ENCODE measurements around the gene S100A8. TPM values are rescaled to one million over a fixed set of nuclear protein-coding genes. Genes with fewer than 3 reads are reported as not detected.

S100A8 gene
- total RNA-seq, 4 donors from 2014 or later = 50.4 to 402 (median 59.6) TPM

DNA sequence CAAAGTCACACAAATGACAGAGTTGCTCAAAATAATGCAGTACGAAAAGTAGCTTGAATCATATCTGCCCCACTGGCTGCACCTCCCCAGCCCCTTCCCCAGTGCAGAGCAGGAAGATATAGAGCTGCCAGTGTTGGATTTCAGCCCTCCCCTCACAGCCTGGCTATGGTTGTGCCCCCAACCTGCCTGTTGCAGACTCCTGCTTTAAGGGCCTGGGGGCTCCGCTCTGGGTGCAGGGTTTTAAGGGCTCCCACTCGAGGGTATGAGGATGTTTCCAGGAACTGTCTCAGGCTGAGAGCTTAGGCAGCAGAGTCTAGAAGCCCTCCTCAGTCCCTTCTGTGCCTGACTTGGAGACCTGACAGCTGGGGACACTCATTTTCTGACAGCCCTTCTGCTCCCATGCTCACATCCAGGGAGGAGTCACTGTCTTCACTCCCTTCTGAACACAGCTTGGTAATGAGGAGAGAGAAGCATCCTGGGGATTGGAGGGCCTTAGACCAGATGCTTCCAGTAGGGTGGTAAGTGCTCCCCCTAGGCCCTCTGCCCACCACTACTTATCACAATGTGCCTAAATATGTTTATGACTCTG is 28.6 kb downstream of the S100A8 start:
- TF ChIP-seq, protein P1, sequence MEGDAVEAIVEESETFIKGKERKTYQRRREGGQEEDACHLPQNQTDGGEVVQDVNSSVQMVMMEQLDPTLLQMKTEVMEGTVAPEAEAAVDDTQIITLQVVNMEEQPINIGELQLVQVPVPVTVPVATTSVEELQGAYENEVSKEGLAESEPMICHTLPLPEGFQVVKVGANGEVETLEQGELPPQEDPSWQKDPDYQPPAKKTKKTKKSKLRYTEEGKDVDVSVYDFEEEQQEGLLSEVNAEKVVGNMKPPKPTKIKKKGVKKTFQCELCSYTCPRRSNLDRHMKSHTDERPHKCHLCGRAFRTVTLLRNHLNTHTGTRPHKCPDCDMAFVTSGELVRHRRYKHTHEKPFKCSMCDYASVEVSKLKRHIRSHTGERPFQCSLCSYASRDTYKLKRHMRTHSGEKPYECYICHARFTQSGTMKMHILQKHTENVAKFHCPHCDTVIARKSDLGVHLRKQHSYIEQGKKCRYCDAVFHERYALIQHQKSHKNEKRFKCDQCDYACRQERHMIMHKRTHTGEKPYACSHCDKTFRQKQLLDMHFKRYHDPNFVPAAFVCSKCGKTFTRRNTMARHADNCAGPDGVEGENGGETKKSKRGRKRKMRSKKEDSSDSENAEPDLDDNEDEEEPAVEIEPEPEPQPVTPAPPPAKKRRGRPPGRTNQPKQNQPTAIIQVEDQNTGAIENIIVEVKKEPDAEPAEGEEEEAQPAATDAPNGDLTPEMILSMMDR (IDR thresholded peaks at IDR 0.05) = no peak
- no peak for DNase-seq (ENCODE audit: low spot score)
- no peak for ATAC-seq (ENCODE audit: low FRiP score)

DNA sequence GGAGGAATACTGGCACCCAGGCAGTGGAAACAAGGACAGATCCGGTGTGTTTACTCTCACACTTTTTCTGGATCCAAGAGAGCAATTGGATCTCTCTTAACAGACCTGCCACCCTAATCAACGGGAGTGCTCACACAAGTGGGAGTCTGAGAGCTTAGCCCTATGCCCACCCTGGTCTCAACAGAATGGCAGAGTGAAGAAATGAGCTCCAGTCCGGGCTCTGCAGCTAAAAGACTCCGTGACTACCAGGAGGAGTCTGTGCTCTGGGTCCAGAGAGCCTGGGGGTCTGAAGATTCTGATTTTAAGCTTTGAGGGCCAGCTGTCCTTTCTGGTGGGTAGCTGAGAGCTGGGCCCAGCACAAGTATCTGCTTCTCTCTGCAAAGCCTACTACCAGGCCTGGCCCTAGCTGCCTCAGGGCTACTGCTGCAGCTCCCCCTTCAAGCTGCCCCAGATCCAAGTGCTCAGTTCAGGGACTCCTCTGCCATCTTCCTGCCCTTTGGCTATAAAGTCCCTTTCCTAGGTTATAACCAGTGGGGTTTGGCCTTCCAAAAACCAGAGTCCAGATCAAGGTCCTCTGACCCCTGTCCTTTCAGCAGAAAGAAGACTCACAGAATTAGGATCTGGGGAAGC is 29.3 kb downstream of the S100A8 start:
- DNase-seq (ENCODE audit: low spot score) = no peak

DNA sequence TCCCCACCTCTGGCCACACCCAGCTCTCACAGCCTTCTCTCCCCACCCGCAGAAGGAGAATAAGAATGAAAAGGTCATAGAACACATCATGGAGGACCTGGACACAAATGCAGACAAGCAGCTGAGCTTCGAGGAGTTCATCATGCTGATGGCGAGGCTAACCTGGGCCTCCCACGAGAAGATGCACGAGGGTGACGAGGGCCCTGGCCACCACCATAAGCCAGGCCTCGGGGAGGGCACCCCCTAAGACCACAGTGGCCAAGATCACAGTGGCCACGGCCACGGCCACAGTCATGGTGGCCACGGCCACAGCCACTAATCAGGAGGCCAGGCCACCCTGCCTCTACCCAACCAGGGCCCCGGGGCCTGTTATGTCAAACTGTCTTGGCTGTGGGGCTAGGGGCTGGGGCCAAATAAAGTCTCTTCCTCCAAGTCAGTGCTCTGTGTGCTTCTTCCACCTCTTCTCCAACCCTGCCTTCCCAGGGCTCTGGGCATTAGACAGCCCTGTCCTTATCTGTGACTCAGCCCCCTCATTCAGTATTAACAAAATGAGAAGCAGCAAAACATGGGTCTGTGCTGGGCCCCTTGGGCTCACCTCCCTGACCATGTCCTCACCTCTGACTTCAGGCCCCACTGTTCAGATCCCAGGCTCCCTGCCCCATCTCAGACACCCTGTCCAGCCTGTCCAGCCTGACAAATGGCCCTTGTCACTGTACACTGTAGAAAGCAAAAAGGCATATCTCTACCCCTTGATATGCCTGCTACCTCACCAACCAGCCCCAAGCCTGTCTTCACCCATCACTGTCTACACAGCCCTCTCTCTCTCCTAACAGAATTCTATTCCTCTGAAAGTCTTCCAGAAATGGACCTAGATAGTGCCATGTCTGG is 30.0 kb downstream of the S100A8 start:
- DNase-seq (ENCODE audit: low spot score) (no peak), ATAC-seq (ENCODE audit: low FRiP score) (no peak)
- TF ChIP-seq, protein P1 (IDR thresholded peaks at IDR 0.05) = no peak

More for the DNA sequence above, 29.3 kb downstream of the S100A8 start:
- no peak for ATAC-seq (ENCODE audit: low FRiP score)
- TF ChIP-seq, protein P1 (IDR thresholded peaks at IDR 0.05) = no peak

DNA sequence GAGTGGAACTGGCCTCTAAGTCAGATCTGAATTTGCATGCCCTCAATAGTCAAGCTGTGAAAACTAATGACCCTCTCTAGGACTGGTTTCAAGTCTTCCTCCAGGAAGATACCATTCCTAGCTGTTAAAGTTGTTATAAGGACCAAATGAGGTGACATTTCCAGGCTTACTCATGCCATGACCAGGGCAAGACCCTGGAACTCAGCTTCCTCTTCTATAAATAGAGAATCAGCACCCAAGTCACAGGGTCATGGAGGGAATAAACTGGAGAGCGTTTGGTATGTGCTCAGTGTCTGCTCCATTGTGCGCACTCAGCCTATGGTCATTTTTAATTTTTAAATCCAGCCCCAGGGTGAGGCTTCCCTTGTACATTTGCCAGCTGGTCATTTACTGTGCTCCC is 30.7 kb downstream of the S100A8 start:
- no peak for DNase-seq (ENCODE audit: low spot score)
- no peak for ATAC-seq (ENCODE audit: low FRiP score)
- TF ChIP-seq, protein P1 (IDR thresholded peaks at IDR 0.05) = no peak

DNA sequence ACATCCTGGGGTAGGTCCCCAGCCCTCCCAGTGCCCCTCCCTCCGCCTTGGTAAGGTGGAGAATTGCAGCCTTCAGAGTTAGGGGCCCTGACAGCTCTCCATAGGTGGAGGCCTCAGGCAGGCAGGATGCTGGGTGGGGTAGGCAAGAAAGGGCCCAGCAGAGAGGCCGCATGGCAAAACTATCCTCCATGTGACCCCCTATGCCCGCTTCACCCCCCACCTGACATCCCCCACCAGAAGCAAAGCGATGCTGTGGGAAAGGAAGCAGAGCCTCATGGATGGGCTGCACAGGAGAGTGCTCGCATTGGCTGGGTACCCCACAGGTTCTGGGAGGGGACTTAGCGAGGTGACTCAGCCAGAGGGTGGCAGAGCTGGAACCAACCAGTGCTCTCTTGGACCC is 31.6 kb downstream of the S100A8 start:
- TF ChIP-seq, protein P1 (IDR thresholded peaks at IDR 0.05) = no peak
- no peak for ATAC-seq (ENCODE audit: low FRiP score)
- no peak for DNase-seq (ENCODE audit: low spot score)

DNA sequence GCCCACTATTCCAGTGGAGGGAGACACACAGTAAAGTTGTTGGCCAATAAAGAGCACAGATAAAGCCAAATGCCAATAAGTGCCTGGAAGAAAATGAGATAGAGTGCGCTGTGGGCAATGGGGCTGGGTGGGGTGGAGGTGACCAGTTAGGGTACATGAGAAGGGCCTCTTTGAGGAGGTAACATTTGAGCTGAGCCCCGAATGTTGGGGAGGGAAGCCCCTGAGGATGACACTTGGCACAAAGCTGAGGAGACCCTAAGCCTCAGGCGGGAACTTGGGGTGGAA is 32.2 kb downstream of the S100A8 start:
- ATAC-seq (ENCODE audit: low FRiP score) (no peak), DNase-seq (ENCODE audit: low spot score) (no peak)
- TF ChIP-seq, protein P1 (IDR thresholded peaks at IDR 0.05) = no peak
